HCEC 1CT (cell line): Measurements from ENCODE around the gene USP40.
A peak's percentile ranks its signal among the peaks of the same experiment; 100 is the strongest.

Experiments used
- DNase-seq: peaks from one replicate; pipeline ENCODE4 v3.0.0-alpha.2; 2017

USP40 gene

GRCh38 chr2:233442028-233442310 lies 124.6 kb downstream of the USP40 start:
- no peak for DNase-seq

DNA sequence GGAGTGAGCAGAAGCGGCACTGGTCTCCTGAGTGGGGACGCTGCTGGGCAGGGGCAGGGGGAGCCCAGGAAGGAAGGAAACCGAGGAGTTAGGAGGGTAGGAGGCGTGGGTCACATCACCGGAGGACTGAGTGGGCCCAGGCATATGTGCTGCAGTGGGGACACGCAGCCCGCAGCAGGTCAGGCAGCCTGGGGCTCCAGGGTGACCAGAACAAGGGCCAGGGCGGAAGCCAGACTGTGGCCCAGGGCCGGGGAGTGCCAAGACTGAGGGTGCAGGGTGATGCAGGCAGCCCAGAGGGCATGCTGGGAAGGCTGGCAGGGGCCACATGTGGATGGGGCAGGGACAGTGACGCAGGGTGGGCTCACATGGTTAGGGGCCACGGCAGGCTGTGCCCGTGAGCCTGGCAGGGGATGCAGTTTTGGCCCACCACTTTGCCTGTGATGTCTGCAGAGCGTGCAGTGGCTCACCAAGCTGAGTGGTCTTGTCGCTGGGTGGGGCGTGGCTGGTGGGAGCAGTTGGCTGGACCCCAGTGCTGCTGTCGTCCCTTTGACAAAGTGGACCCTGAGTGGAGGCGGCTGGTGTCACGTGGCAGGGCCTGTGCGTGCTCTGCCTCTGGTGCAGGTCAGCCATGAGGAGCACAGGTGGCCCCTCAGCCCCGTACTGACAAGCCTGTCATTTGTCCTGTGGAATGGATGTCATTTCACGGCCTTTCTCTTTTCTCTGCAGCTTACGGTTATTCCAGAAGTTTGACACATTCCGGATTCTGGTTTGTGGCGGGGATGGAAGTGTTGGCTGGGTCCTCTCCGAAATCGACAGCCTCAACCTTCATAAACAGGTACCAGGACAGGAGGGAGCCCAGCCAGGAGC lies 125.2 kb downstream of the USP40 start:
- DNase-seq: no peak

DNA sequence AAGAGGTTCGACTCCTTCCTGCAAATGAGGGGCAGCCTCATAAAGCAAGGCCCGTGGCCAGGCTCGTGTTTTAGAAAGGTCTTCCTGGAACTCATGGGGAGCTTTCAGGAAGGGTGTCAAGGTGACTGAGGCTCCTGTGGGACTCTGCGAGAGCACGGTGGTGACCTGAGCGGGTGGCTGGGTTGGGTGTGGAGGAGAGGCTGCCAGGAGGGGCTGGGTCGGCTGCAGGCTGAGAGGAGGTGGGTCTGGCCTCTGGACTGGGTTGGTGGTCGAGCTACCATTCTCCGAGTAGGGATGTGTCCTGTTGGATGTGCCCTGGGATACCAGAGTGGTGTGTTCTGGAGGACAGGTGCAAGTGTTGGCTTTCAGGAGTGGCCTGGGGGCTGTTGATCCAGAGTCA lies 125.9 kb downstream of the USP40 start:
- DNase-seq: no peak

DNA sequence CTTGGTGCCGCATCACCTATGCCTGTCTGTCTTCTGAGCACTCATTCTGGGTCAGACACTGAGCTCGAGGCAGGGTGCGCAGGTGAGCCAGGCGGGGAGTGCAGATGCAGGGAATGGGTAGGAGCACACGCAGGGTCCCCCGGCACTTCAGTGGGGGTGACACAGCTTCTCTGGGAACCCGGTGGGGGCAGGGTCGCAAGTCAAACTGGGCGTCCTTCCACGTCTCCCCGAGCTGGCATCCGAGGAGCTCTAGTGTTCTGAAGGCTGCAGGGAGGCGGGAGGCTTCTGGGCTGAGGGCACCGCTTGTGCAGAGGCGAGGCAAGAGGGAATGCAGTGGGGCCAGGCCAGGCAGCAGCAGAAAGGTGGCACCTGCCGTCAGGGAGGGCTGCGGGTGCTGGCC lies 126.3 kb downstream of the USP40 start:
- no peak for DNase-seq

- no peak for DNase-seq
These were observed 127.4 kb downstream of the USP40 start for GRCh38 chr2:233439191-233439590.

- no peak for DNase-seq
These were observed 127.9 kb downstream of the USP40 start for GRCh38 chr2:233438573-233439147.

GRCh38 chr2:233437439-233437955 lies 129.1 kb downstream of the USP40 start:
- DNase-seq: no peak

GRCh38 chr2:233436691-233437438 lies 129.7 kb downstream of the USP40 start:
- DNase-seq: no peak

- DNase-seq: no peak
These were observed 130.4 kb downstream of the USP40 start for GRCh38 chr2:233436191-233436581.

GRCh38 chr2:233435436-233436190 lies 131.0 kb downstream of the USP40 start:
- DNase-seq: no peak

DNA sequence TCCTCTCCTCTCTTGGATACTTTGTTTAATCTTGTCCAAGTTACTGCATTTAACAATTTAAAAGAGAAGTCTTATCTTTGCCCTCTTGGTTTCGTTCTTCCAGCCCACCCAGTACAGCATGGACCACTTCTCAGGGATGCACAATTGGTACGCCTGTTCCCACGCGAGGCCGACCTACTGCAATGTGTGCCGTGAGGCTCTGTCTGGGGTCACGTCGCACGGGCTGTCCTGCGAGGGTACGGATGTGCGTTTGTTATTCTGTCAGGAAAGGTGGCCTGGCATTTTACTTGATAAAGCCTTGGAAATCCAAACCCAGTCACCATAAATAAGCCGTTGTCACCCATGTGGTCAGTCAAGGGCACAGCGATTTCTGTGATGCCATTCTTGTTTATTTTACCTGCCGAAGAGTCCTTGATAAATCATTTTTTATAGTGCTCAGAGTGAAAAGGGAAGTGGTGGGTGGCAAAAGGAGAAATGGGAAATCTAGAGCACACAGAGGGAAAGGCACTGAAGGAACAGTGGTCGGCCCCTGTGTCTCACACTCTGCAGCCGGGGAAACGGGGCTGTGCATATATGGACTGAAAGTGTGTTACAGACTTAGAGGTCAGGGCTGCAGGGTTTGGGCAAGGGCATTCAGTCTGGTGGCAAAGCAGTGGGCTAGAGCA lies 131.8 kb downstream of the USP40 start:
- DNase-seq: no peak

GRCh38 chr2:233433794-233434193 lies 132.8 kb downstream of the USP40 start:
- DNase-seq: no peak

DNA sequence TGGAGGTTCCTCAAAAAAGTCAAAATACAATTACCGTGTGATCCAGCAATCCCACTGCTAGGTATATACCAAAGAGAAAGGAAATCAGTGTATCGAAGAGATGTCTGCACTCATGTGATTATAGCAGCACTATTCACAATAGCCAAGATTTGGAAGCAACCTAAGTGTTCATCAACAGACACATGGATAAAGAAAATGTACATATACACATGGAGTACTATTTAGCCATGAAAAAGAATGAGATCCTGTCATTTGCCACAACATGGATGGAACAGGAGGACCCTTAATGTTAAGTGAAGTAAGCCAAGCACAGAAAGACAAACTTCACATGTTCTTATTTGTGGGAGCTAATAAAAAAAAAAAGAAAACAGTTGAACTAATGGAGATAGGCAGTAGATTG lies 133.6 kb downstream of the USP40 start:
- DNase-seq: no peak

DNA sequence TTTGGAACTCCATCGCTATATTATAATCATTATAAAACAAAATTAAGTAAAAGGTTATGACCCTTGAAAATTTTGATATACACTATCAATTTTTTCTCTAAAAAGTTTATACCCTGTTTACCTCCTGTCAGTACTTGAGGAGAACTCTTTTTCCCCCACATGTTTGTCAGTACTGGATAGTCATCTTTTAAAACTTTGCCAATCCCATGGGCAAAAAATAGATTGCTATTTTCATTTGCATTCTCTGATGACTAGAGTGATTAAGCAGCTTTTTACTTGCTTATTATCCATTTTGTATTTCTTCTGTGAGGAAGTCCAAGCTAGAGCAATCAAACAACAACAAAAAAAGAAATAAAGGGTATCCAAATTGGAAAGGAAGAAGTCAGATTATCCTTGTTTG lies 135.9 kb downstream of the USP40 start:
- DNase-seq: no peak

DNA sequence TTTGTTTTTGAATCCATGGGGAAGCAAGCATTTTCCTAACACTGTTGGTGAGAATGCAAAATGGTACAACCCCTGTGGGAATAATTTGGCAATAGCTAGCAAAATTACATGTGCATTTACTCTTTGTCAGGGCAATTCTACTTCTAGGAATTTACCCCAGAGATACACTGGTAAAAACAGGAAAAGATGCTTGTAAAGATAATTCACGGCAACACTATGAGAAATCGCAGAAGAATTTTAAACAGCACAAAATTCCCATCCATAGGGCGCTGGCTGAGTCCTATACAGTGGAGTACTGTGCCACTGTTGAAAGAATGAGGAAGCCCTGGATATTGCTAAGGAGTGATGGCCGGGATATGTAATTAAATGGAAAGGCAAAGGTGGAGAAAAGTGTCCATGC lies 136.5 kb downstream of the USP40 start:
- DNase-seq: no peak

- DNase-seq: no peak
These were observed 137.2 kb downstream of the USP40 start for GRCh38 chr2:233429175-233429897.

GRCh38 chr2:233428438-233428837 lies 138.1 kb downstream of the USP40 start:
- no peak for DNase-seq

- no peak for DNase-seq
These were observed 138.6 kb downstream of the USP40 start for GRCh38 chr2:233428008-233428407.

GRCh38 chr2:233426619-233427342 lies 139.8 kb downstream of the USP40 start:
- peak; percentile 80 for DNase-seq
